Right lobe of liver (tissue), 4 donors: ENCODE measurements around the gene FMNL2.

ENCODE experiments used
- POLR2A ChIP-seq: fragments of 450-650 bp; IDR thresholded peaks from one replicate; pipeline ENCODE4 v1.6.1; 2017; ENCODE audit warnings: antibody characterized with exemption, mild to moderate bottlenecking
- TF ChIP-seq, protein P1 (sequence below), 4 donors: fragments of 200-600 bp in 3 of 4; fragments of 450-650 bp in 1 of 4; IDR thresholded peaks; one replicate each; pipeline versions ENCODE4 v1.5.1 to v1.8.0; 2016 to 2022; ENCODE audit warnings: antibody characterized with exemption in 4 of 4, mild to moderate bottlenecking in 2 of 4
- donor health status: DM: no; HTN: no; CAD: no.
- donor health status: DM: no; HTN: no; CAD: no.
- donor health status: DM: no; HTN: yes; CAD: no.

DNA sequence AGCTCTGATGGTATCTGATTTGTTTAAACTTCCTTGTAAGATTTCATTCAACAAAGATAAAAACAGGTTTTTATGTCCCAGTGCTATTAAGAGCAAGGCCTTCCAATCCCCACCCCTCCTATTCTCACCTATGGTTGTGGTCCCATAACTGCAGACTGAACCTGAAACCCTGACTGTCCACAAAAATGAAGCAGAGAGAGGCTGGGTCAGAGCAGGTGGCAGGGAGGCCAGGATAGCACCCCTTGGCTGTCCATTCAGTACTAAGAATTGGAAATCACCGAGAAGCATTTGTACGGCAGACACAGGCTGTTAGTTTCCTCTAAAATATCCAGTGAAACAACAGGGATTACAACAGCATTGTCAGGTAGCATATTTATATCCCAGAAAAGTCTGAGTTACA is 37.3 kb upstream of the FMNL2 start:
- TF ChIP-seq, protein P1, sequence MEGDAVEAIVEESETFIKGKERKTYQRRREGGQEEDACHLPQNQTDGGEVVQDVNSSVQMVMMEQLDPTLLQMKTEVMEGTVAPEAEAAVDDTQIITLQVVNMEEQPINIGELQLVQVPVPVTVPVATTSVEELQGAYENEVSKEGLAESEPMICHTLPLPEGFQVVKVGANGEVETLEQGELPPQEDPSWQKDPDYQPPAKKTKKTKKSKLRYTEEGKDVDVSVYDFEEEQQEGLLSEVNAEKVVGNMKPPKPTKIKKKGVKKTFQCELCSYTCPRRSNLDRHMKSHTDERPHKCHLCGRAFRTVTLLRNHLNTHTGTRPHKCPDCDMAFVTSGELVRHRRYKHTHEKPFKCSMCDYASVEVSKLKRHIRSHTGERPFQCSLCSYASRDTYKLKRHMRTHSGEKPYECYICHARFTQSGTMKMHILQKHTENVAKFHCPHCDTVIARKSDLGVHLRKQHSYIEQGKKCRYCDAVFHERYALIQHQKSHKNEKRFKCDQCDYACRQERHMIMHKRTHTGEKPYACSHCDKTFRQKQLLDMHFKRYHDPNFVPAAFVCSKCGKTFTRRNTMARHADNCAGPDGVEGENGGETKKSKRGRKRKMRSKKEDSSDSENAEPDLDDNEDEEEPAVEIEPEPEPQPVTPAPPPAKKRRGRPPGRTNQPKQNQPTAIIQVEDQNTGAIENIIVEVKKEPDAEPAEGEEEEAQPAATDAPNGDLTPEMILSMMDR (IDR thresholded peaks at IDR 0.05) = no peak
- TF ChIP-seq POLR2A = no peak
